Esophagus squamous epithelium (tissue), 4 donors: Measurements from ENCODE around the gene KCNB1.

Experiments
- POLR2A ChIP-seq, 4 donors: fragments of 450-650 bp; IDR thresholded peaks; one replicate each; pipeline ENCODE4 v1.6.1; 2017; ENCODE audit warnings: antibody characterized with exemption in 4 of 4, mild to moderate bottlenecking in 4 of 4, moderate library complexity in 3 of 4
- TF ChIP-seq, protein P1 (sequence below), 6 experiments: fragments of 450-650 bp in 4 of 6; fragments of 200-600 bp in 2 of 6; sonication (generic) in 2 of 6; IDR thresholded peaks; one replicate each; pipeline ENCODE4 v1.5.1; 2016 to 2019; ENCODE audit warnings: antibody characterized with exemption in 6 of 6, mild to moderate bottlenecking in 4 of 6, moderate library complexity in 4 of 6

DNA sequence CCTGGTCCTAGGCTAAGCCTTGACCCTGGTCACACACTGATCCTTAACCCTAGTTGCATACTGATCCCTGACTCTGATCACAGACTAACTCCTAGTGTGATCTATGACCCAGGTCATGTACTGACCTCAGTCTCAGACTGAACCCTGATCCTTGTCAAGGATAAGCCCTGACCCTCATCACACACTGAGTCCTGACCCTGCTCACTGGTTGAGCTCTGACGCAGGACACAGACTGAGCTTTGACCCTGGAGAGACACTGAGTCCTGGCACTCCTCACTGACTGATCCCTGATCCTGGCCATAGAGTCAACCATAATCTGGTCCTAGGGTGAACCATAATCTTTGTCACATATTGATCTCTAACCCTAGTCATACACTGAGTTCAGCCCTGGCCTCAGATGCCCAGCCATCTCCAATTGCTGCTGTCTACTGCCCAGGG is 37.9 kb downstream of the KCNB1 start:
- TF ChIP-seq, protein P1, sequence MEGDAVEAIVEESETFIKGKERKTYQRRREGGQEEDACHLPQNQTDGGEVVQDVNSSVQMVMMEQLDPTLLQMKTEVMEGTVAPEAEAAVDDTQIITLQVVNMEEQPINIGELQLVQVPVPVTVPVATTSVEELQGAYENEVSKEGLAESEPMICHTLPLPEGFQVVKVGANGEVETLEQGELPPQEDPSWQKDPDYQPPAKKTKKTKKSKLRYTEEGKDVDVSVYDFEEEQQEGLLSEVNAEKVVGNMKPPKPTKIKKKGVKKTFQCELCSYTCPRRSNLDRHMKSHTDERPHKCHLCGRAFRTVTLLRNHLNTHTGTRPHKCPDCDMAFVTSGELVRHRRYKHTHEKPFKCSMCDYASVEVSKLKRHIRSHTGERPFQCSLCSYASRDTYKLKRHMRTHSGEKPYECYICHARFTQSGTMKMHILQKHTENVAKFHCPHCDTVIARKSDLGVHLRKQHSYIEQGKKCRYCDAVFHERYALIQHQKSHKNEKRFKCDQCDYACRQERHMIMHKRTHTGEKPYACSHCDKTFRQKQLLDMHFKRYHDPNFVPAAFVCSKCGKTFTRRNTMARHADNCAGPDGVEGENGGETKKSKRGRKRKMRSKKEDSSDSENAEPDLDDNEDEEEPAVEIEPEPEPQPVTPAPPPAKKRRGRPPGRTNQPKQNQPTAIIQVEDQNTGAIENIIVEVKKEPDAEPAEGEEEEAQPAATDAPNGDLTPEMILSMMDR (IDR thresholded peaks at IDR 0.05): no peak
- no peak for TF ChIP-seq POLR2A (IDR thresholded peaks at IDR 0.05)
